A673 (cell line): Measurements from ENCODE around the gene VAPB.

ENCODE experiments used
- CTCF ChIP-seq: fragments of 300-800, 200-600 bp; sonication (generic); conservative IDR thresholded peaks from 2 replicates; pipeline ENCODE4 v1.5.1; 2017; ENCODE audit warnings: low read depth, mild to moderate bottlenecking, antibody characterized with exemption, low read length, moderate library complexity, mixed read lengths
- EZH2 ChIP-seq: fragments of 200-600 bp; sonication (generic); IDR thresholded peaks from 2 replicates; pipeline ENCODE4 v1.6.1; 2017; ENCODE audit warnings: borderline replicate concordance, low read depth, mild to moderate bottlenecking, mixed read lengths, antibody characterized with exemption, low read length; ENCODE audit not compliant: poor library complexity, severe bottlenecking

- TF ChIP-seq CTCF: no peak
- no peak for TF ChIP-seq EZH2
Observed at GRCh38 chr20:58407201-58407873, 18.3 kb downstream of the VAPB start.
